Measurements from ENCODE around the gene POLR3GL.

Gene POLR3GL

GRCh38 chr1:145980457-145980994 lies 16.0 kb downstream of the POLR3GL start:
- Histone ChIP-seq H3K4me3 (ENCODE audit: severe bottlenecking) (no peak overlapping the region), H3K4me1 (ENCODE audit: insufficient read depth, poor library complexity, severe bottlenecking) (peaks cover 33% of the 10 kb centered on the region), H3K27ac (ENCODE audit: poor library complexity, severe bottlenecking) (peak overlapping the region; percentile 93), H3K36me3 (ENCODE audit: low read depth) (no peaks in the 10 kb centered on the region; the same call in 1 of the 2 replicates), H3K9me3 (ENCODE audit: severe bottlenecking) (no peaks in the 10 kb centered on the region), H3K27me3 (ENCODE audit: insufficient read depth, poor library complexity, severe bottlenecking) (no peaks in the 10 kb centered on the region)
- DNase-seq (ENCODE audit: low spot score) (no peak), ATAC-seq (ENCODE audit: low read depth) (no peak)
- no peak for TF ChIP-seq CTCF (IDR thresholded peaks at IDR 0.05; ENCODE audit: poor library complexity, severe bottlenecking)

- DNase-seq (ENCODE audit: low spot score) = no peak
- H3K4me1 ChIP-seq (ENCODE audit: insufficient read depth, poor library complexity, severe bottlenecking) = peaks cover 38% of the 10 kb centered on the region
- H3K4me3 ChIP-seq (ENCODE audit: severe bottlenecking) = no peak overlapping the region
- TF ChIP-seq CTCF (IDR thresholded peaks at IDR 0.05; ENCODE audit: poor library complexity, severe bottlenecking) = no peak
- H3K27me3 ChIP-seq (ENCODE audit: insufficient read depth, poor library complexity, severe bottlenecking) = no peaks in the 10 kb centered on the region
- H3K36me3 ChIP-seq (ENCODE audit: low read depth) = no peaks in the 10 kb centered on the region; the same call in 1 of the 2 replicates
- no peak for ATAC-seq (ENCODE audit: low read depth)
- no peaks in the 10 kb centered on the region for H3K9me3 ChIP-seq (ENCODE audit: severe bottlenecking)
- H3K27ac ChIP-seq (ENCODE audit: poor library complexity, severe bottlenecking) = no peak overlapping the region
These were observed 17.7 kb downstream of the POLR3GL start for GRCh38 chr1:145982010-145982723.

GRCh38 chr1:145983206-145983675 lies 18.8 kb downstream of the POLR3GL start:
- TF ChIP-seq CTCF (IDR thresholded peaks at IDR 0.05; ENCODE audit: poor library complexity, severe bottlenecking) = no peak
- ATAC-seq (ENCODE audit: low read depth) = no peak
- H3K4me3 ChIP-seq (ENCODE audit: severe bottlenecking) = no peak overlapping the region
- no peaks in the 10 kb centered on the region; the same call in 1 of the 2 replicates for H3K36me3 ChIP-seq (ENCODE audit: low read depth)
- no peak overlapping the region for H3K27ac ChIP-seq (ENCODE audit: poor library complexity, severe bottlenecking)
- no peaks in the 10 kb centered on the region for H3K9me3 ChIP-seq (ENCODE audit: severe bottlenecking)
- peaks cover 31% of the 10 kb centered on the region for H3K4me1 ChIP-seq (ENCODE audit: insufficient read depth, poor library complexity, severe bottlenecking)
- DNase-seq (ENCODE audit: low spot score) = no peak
- H3K27me3 ChIP-seq (ENCODE audit: insufficient read depth, poor library complexity, severe bottlenecking) = no peaks in the 10 kb centered on the region

GRCh38 chr1:145983960-145984830 lies 19.7 kb downstream of the POLR3GL start:
- no peak for ATAC-seq (ENCODE audit: low read depth)
- Histone ChIP-seq H3K36me3 (ENCODE audit: low read depth) (no peaks in the 10 kb centered on the region), H3K4me1 (ENCODE audit: insufficient read depth, poor library complexity, severe bottlenecking) (peaks cover 21% of the 10 kb centered on the region), H3K4me3 (ENCODE audit: severe bottlenecking) (no peak overlapping the region), H3K9me3 (ENCODE audit: severe bottlenecking) (no peaks in the 10 kb centered on the region), H3K27me3 (ENCODE audit: insufficient read depth, poor library complexity, severe bottlenecking) (no peaks in the 10 kb centered on the region), H3K27ac (ENCODE audit: poor library complexity, severe bottlenecking) (peak overlapping the region; percentile 56)
- DNase-seq (ENCODE audit: low spot score) = no peak
- no peak for TF ChIP-seq CTCF (IDR thresholded peaks at IDR 0.05; ENCODE audit: poor library complexity, severe bottlenecking)
